ENCODE results near the gene RIPPLY1.
"Not testable (repeated sequence)": the region's sequence is repeated elsewhere in the genome, so short reads cannot be mapped to it uniquely, and the experiment has no call there.

RIPPLY1 gene

GRCh38 chrX:106912864-106913263 is 9.7 kb upstream of the RIPPLY1 start:
- no peak for DNase-seq (ENCODE audit: low read depth in 2 of 3, low spot score in 1 of 3)

GRCh38 chrX:106906361-106906760 is 3.2 kb upstream of the RIPPLY1 start:
- no peak for DNase-seq (ENCODE audit: low read depth in 2 of 3, low spot score in 1 of 3)

DNA sequence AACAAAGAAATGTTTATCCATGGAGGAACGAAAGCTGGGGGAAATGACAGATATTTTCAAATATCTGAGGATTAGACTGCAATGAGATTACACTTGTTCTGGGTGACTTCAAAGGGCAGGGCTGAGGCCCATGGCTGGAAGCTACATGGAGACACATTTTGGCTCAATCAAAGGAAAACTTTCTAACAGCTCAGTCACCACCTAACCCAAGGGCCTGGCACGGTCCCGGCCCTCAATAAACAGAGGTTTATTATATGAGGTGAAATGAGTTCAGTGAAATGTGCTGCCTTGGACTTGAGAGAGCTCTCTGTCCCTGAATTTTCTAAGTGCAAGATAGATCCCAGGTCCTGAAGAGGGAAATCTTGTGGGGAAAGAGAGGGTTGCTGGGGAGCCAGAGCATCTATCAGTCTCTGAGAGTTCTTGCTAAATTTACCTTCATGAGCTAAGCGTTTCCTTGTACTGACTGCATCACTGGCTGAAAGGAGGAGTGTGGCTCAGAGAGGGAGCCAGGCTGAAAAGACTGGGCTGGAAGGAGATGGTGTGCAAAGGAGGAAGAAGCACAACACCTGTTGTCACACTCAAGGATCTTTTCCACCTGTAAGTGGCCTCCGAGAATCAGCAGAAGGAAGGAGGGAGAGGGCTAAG is 2.0 kb upstream of the RIPPLY1 start:
- DNase-seq (ENCODE audit: low read depth in 2 of 3, low spot score in 1 of 3) = no peak

GRCh38 chrX:106903856-106904528 is 851 bp upstream of the RIPPLY1 start:
- DNase-seq (ENCODE audit: low read depth in 2 of 3, low spot score in 1 of 3) = no peak

- no peak for DNase-seq (ENCODE audit: low read depth in 2 of 3, low spot score in 1 of 3)
These were observed 457 bp downstream of the RIPPLY1 start for GRCh38 chrX:106902684-106903083.

GRCh38 chrX:106901781-106902219 is 1.3 kb downstream of the RIPPLY1 start:
- no peak for DNase-seq (ENCODE audit: low read depth in 2 of 3, low spot score in 1 of 3)

DNA sequence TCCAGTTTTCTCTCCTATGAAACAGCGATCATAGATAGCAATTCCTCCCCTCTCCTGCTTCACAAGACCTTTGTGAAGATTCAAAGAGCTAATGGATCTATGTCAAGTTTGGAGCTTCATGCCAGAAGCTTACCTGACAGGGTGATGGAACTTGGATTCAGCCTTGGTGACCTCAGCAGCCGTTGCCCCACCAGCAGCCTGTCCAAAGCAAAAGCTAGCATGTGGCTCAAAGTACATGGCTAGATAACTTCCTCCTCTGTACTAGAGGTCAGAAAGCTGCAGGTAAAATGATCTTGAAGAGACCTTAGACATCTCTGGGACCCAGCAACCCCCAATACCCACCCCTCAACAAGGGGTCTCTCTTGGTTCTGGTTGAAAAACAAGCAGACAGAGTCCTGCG is 1.8 kb downstream of the RIPPLY1 start:
- DNase-seq (ENCODE audit: low read depth in 2 of 3, low spot score in 1 of 3) = no peak

DNA sequence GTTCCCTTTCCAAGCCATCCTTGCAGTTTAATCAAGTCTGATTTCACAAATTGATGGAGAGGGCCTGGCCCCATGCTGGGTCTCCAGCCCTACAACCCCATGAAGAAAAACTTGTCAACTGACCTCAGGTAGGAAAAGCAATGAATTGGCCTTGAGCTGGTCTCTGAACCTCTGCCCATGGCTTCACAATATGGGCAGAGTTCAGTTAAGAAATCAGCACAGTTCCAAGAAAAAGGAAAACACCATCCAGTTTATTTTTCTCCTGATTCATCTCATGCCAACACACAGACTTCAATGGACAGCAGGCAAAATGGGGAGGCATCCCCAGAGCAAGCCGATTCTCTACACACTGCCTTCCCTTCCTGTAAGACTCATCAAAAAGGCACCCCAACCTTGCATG is 3.3 kb downstream of the RIPPLY1 start:
- no peak for DNase-seq (ENCODE audit: low read depth in 2 of 3, low spot score in 1 of 3)

DNA sequence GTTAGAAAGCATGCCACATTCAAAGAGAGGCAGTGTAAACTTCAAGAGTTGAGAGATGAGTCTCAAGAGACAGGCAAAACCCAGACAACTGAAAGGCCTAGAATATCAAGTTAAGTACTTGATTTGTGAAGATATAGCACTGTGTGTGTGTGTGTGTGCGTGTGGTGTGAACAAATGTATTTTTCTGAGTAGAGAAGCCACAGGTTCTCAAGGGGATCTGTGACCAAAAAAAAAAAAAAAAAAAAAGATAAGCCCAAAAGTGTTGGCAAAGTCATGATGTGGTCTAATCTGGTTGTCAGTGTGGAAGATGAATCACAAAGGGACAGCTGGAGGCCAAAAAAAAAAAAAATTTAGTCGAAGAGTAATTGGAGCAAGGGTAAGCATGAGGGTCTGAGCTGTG is 3.9 kb downstream of the RIPPLY1 start:
- no peak for DNase-seq (ENCODE audit: low read depth in 2 of 3, low spot score in 1 of 3)

- no peak for DNase-seq (ENCODE audit: low read depth in 2 of 3, low spot score in 1 of 3)
These were observed 4.7 kb downstream of the RIPPLY1 start for GRCh38 chrX:106898462-106898861.

GRCh38 chrX:106897259-106897658 is 5.9 kb downstream of the RIPPLY1 start:
- DNase-seq (ENCODE audit: low read depth in 2 of 3, low spot score in 1 of 3) = no peak

- DNase-seq (ENCODE audit: low read depth in 2 of 3, low spot score in 1 of 3) = no peak
These were observed 8.1 kb downstream of the RIPPLY1 start for GRCh38 chrX:106894978-106895452.

DNA sequence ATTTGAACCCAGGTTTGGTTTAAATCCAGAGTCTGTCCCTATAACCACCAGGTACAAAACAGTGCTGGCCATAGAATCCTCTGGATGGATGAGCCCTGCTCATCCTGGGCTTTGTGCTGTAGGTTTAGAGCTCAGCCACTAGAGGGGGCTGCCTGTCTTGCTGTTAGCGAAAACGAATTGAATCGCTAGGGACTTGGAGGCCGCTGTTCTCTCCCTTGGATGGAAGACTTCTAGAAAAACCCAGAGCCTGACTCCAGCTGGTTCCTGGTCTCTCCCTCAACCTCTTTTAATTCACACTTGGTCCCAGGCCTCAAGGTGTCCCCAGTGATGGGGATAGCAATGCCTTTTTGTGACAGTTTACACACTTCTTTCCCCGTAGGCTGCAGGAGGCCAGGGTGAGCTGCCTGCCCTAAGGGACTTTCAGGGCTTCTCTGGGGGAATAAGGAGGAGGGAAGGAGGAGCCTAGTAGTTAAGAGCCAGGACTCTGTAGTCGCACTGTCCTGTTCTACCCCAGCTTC is 8.7 kb downstream of the RIPPLY1 start:
- peak; percentile 8 to 52 (median 21) for DNase-seq (ENCODE audit: low read depth in 2 of 3, low spot score in 1 of 3)

GRCh38 chrX:106891762-106892460 is 11.2 kb downstream of the RIPPLY1 start:
- no peak for DNase-seq (ENCODE audit: low read depth in 2 of 3, low spot score in 1 of 3)

- DNase-seq (ENCODE audit: low read depth in 2 of 3, low spot score in 1 of 3) = no peak
These were observed 13.7 kb downstream of the RIPPLY1 start for GRCh38 chrX:106889468-106889867.

- no peak for DNase-seq (ENCODE audit: low read depth in 2 of 3, low spot score in 1 of 3)
These were observed 28.0 kb downstream of the RIPPLY1 start for GRCh38 chrX:106875151-106875550.

DNA sequence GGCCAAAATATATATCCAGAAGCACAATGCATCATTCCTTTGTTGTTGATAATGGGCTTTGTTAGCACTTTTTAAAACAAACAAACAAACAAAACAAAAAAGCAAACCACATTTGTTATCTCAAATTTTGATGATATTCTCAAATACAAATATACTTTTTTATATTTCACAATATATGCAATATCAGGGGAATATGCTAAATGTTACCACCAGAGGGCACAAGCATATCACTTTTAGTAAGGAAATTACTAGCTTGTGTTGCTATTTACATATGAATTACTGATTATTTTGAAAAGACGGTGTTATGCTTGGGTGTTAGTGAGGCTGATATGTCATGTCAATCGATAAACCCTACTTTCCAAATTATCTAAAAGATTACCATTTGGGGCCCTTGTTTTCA is 29.1 kb downstream of the RIPPLY1 start:
- DNase-seq (ENCODE audit: low read depth in 2 of 3, low spot score in 1 of 3) = no peak

DNA sequence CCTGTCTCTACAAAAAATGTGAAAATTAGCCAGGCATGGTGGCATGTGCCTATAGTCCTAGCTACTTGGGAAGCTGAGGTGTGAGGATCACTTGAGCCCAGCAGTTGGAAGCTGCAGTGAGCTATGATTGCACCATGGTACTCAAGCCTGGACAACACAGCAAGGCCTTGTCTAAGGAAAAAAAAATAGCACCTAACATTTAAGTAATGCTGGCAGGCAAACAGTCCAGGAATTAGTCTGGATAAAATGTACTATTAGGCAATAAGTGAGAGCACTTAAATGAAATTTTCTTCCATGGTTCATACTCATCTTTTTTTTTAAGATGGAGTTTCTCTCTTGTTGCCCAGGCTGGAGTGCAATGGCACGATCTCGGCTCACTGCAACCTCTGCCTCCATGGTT is 30.3 kb downstream of the RIPPLY1 start:
- not testable (repeated sequence) for DNase-seq (ENCODE audit: low read depth in 2 of 3, low spot score in 1 of 3)

DNA sequence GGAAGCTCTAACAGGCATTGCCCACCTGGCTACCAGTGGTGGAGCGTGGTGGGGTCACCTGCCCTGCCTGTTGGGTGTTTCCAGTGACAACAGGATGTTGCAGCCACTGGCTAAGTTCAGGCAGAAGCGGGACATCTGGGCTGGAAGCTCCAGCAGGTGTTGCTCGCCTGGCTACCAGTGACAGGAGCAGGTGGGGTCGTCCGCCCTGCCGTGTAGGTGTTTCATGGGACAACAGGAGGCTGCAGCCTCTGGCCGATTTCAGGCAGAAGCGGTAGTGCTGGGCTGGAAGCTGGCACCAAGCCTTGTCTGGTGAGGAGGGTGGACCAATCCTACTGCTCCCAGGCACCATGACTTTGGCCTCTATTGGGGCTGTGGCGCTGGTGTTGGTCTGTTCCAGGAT is 39.4 kb downstream of the RIPPLY1 start:
- DNase-seq (ENCODE audit: low read depth in 2 of 3, low spot score in 1 of 3) = no peak

DNA sequence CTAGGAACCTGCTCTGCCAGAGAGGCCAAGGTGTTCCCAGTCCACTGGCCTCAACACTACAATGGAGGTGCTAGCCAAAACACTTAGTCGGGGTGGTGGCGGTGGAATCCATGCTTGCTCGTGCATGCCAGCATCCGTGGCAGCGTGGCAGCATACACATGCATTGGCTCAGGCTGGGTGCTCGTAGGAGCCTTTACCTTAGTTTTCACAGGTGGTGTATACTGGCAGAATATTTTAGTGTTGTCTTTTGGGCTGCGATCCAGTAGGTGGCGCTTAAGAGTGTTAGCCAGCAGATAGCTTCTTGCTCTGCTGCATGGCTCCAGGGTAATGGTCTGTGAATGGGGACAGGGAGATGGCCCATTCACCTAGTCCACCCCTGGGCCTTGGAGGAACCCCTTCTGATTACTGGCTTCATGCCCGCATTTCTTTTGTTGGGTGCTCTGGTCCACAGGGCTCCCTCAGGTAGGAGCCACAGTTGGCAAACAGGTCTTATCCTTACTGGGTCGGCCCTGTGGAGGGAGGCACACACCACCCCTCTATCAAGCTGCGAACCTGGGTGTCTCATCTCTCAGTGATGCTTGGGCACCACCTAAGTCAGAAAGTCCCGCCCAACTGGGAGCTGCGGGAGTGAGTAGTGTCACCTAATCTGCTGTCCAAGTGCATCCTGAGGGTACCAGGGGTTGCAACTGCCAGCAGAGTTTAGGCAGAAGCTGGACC is 40.0 kb downstream of the RIPPLY1 start:
- peak in 1 of 3 donors; percentile 26 for DNase-seq (ENCODE audit: low read depth in 2 of 3, low spot score in 1 of 3)
